Endometrium (tissue), 2 donors: ENCODE data around the gene EOLA1.
"Not testable (repeated sequence)": the region's sequence is repeated elsewhere in the genome, so short reads cannot be mapped to it uniquely, and the experiment has no call there.

Experiments
- FAIRE-seq: peaks from 2 replicates; lab custom pipeline; 2012; peaks lifted over from hg19 to GRCh38; lab: Jason Lieb, UNC
- donor health status: control.
- donor health status: control.

EOLA1 gene

DNA sequence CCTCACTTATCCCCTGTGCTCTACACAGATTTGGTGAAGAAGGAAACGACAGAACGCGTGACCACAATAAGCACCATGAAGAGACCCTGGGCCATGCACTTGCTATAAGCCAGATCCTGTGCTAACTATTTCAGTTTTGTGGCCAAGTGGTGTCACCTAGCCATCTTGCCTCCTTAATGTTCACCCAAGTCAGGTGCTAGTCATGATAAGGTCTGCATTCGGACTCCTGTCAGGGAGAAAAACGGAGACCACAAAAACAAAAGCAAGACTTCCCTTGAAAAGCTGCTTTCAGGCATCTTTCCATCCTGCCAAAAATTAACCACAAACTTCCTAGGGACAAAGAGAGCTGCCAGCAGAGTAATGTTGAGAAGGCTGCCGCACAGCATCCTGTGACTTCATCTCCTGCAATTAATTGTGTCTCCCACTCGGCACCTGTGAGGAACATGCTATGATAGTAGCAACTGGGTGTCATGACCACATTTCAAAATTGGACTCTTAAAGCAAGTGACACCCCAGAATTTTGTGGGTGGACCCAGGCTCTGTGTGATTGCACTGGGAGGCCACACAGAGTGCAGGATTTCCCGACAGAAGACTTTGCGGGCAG is 26.9 kb upstream of the EOLA1 start:
- no peak for FAIRE-seq

DNA sequence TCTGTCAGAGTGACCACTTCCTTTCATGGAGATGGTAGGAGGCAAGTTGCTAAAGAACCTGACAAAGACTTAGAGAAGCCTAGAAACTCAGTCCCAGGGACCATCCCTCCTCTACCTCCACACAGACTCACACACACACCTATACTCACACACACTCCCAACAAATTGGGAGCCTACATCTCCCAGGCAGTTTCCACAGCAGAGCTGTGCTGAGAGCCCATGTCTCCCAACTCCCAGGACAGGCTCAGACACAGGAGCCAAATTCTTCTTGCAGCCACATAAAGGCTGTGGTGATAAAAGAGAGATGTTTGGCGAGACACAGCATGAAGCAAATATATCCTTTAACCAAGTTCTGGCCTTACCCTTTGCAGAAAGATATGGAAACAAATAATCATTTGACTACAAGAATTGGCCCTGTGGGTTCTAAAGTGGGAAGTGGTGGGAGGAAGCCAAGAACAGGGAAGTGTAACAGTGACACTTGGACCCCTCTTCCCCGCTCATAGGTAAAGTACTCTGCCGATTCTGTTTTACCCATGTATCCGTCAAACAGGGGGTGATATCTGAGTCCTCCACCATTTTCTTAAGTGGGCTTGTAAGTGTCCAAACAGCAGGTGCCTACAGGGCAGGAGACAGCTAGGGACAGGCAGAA is 24.7 kb upstream of the EOLA1 start:
- no peak for FAIRE-seq

DNA sequence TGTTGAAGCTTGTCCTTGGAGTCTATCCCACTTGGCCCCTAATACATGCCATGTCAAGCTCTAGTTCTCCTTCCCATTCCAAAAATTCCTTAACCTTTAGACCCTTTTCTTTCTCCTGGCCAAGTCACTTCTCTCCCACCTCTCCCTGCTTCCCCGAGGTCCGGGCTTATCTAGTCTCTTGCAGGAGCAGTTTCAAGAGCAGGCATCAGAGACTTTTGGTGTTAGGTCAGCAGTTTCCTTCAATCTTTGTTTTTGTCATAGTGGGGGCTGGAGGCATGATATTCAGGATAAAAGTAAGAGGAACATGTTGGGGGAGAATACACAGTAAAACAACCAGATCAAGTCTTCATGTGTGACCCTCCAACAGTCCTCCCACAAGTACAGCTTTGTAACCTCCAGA is 24.2 kb upstream of the EOLA1 start:
- no peak for FAIRE-seq

DNA sequence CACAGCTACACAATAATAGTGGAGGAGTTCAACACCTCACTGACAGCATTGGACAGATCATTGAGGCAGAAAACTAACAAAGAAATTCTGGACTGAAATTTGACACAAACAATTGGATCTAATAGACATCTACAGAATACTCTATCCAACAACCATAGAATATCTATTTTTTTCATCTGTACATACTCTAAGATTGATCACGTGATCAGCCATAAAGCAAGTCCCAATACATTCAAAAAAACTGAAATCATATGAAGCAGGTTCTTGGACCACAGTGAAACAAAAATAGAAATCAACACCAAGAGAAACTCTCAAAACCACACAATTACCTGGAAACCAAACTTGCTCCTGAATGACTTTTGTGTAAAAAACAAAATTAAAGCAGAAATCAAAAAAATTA is 23.5 kb upstream of the EOLA1 start:
- no peak for FAIRE-seq

DNA sequence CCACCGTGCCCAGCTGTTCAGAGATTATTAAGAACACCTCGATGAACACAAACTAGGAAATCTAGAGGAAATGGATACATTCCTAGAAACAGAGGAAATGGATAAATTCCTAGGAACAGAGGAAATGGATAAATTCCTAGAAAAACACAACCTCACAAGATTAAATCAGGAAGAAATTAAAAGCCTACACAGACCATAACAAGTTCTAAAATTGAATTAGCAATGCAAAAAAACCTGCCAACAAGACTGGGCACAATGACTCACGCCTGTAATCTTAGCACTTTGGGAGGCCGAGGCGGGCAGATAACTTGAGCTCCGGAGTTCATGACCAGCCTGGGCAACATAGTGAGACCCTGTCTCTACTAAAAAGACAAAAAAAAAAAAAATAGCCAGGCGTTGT is 22.6 kb upstream of the EOLA1 start:
- no peak for FAIRE-seq

DNA sequence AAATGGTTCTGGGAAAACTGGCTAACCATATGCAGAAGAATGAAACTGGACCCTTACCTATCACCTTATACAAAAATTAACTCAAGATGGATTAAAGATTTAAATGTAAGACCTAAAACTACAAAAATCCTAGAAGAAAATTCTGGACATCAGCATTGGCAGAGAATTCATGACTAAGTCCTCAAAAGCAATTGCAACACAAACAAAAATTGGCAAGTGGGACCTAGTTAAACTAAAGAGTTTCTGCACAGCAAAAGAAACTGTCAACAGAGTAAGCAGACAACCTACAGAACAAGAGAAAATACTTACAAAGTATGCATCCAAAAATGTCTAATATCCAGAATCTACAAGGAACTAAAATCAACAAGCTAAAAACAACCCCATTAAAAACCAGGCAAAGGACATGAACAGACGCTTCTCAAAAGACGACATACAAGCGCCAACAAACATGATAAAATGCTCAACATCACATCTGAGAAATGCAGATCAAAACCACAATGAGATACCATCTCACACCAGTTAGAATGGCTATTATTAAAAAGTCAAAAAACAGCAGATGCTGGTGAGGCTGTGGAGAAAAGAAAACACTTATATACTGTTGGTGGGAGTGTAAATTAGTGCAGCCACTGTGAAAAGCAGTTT is 20.1 kb upstream of the EOLA1 start:
- FAIRE-seq, result not testable (repeated sequence)

DNA sequence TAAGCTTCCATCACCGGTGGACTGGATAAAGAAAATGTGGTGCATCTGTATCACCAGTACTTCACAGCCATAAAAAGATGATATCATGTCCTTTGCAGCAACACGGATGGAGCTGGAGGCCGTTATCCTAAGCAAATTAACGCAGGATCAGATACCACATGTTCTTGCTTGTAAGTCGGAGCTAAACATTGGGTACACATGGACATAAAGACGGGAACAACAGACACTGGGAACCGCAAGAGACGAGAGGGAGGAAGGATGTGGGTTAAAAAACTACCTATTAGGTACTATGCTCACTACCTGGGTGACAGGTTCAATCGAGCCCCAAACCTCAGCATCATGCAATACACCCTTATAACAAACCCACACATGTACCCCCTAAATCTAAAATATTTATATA is 19.4 kb upstream of the EOLA1 start:
- no peak for FAIRE-seq

DNA sequence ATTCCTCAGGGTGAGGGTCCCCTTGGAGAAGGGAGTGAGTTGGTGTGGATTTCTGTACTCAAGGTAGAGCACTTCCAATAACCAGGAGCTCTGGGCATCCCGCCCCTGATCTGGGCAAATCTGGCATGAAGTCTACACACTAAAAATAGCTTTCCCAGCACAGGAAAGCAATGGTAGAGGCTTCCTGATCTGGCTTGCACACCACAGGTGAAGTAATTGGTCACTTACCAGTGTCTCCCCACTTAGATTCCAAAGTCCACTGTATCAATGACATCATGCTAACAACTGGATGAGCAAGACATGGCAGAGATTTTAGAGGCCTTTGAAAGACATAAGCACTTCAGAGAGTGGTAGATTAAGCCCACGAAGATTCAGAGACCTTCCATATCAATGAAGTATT is 17.9 kb upstream of the EOLA1 start:
- no peak for FAIRE-seq

DNA sequence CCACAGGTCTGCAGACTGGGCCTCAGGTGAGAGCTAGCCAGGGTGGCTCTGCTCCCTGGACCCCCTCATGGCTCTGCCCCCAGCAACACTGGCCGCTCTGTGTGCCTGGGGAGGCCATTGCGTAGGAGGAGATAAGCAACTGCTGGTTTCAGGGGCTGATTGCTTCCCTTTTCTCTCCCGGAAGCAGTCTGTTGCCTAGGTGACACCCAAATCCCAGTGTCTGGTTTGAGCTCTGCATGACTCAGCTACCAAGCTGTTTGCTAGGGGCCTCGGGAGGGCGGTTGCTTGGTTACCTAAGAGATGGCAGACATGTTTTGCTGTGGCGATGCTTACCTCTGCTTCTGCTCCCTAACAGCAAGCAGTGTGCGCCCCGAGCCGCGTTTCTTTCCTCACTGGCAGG is 15.4 kb upstream of the EOLA1 start:
- not testable (repeated sequence) for FAIRE-seq

DNA sequence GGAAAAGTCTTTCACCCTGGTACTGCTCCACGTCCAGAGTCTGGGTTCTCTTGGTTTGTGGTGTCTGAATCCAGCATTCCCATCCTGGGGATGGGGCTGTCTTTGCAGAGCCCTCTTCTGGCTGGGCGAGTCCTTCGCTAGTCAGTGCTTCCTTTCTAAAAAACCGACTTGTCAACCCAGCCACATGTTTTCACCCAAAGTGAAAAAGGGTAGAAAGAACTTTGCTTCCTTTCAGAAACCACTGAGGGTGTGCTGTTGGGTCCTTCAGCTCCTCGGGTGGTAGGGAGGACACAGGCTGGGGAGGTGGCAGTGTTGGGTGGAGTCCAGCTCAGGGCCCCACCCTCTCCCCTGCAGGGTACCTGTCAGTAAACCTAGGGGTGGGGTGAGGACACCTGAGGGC is 14.9 kb upstream of the EOLA1 start:
- not testable (repeated sequence) for FAIRE-seq

DNA sequence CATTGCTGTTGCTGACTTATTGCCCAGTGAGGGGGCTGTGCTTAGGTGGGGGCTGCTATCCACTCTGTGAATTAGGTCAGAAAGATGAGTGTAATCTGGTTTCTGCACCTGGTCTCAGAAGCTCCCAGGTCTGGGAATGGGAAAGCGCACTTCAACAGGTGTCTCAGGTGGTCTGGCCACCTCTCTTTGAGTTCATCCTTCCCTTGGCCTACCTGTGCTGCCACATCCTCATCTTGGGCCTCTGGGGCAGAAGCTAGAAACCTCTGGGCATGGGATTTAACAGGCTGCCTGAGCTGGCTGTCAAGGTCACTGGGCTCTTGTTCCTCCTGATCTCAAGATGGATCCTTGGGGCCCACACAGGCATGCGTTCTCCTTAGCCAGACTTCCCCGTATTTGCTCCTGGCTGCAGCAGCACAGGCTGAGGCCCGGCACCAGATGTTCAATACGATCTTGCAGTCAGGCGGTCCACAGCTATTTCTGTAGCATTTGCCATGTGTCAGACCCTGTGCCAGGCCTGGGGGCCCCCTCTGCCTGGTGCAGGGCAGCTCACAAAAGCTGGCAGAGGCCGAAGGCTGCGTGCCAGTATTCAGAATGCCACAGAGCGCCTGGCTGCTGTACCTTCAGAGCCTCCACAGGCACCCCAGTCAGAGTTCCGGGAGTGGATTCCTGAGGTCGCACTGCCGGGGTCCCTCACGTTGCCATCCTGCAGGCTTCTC is 14.3 kb upstream of the EOLA1 start:
- not testable (repeated sequence) for FAIRE-seq

DNA sequence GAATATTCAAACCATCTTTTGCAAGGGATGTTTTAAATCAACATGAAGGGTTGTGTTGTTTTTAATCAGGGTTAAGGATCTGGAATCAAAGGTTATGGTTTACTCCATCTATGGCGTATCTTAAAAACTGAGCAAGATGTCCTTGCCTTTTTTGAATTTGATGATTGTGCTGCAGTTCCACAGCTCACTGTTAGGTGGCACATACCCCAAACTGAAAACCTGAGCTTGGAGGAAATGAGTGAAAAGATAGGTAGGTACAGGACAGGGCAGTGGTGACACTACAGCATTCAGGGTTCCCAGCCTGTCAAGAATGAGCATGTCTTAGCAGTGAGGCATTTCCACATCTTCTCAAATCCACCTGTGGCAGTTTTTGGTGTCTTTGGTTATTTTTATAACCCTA is 13.1 kb upstream of the EOLA1 start:
- FAIRE-seq, result no peak

DNA sequence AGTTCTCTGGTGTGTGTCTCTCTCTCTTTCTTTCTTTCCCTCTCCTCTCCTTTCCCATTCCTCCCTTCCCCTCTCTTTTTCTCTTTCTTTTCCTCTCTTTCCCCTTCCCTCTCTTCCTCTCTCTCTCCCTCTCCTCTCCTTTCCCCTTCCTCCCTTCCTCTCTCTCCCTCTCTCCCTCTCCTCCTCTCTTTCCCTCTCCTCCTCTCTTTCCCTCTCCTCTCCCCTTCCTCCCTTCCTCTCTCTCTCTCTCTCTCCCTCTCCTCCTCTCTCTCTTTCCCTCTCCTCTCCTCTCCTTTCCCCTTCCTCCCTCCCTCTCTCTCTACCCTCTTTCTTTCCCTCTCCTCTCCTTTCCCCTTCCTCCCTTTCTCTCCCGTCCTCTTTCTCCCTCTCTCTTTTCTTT is 12.4 kb upstream of the EOLA1 start:
- no peak for FAIRE-seq

DNA sequence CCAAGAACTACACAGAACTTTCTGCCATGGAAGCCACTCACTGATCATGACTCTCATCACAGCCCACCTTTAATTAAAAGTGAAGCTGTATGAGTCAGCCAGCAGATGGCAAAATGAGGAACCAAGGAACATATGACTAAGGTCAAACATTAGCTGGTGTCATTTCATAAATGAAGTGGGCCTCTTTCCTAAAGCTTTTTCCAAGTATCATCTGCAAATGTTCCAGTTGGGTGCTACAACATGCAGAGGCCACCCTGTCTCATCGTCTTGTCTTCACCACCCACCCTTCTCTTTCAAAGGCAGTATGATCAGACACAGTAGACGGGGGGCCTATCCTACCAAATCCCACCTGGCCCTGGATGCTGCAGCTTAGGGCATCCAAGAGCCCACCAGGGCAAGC is 9.2 kb upstream of the EOLA1 start:
- no peak for FAIRE-seq

DNA sequence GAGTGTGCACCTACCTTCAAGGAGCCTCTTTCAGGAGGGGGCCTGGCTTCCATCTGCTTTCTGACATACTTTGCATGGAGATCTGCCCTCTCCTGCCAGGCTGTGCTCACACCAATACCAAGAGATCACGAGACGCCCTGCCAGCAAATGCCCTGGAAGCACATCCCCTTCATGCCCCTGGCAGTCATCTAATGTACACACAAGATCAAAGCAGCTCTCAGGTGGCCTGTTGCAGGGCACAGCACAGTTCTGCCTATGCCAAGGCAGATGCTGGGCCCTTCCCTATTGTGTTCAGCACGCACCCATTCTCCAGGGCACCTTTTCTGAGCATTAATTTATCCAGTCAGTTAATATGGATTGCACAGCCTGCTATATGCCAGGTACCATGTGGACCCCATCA is 7.9 kb upstream of the EOLA1 start:
- not testable (repeated sequence) for FAIRE-seq

DNA sequence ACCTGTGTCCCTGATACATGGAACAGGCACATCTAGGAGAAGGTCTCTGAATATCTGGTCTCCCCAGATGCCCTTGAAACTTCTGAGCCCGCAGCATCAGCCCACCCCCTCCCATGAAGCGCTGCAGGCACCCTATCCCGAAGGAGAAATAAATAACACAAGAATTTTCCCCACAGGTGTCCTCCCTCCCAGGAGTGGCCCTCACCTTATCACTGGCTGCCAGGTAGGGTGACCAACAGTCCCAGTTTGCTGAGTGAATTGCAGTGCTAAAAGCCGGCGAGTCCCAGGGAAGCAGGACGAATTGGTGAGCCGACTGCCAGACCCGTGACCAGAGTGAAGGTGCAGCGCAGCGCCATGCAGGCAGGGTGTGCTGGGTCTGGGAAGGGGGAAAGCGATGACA is 6.8 kb upstream of the EOLA1 start:
- not testable (repeated sequence) for FAIRE-seq

DNA sequence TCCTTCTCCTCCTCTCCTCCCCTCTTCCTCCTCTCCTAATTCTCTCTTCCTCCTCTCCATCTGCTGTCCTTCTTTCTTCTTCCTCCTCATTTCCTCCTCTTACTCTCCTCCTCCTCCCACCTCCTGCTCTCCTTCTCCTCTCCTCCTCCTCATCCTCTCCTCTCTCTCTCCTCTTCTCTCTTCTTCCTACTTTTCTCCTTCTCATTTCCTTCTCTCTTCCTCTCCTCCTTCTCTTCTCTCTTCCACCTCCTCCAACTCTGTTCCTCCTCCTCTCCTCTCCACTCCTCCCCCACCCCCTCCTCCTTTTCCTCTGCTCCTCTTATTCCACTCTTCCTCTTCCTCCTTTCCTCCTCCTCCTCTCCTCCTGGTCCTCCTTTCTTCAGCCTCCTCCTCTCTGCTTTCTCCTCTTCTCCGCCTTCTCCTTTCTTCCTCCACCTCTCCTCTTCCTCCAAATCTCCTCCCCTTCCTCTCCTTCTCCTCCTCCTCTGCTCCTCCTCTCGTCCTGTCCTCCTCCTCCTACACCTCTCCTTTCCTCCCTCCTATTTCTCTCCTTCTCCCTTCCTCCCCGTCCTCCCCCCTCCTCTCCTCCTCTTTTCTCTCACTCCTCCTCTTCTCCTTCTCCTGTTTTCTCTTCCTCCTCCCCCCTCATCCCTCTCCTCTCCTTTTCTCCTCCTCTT is 5.7 kb upstream of the EOLA1 start:
- FAIRE-seq, result not testable (repeated sequence)

DNA sequence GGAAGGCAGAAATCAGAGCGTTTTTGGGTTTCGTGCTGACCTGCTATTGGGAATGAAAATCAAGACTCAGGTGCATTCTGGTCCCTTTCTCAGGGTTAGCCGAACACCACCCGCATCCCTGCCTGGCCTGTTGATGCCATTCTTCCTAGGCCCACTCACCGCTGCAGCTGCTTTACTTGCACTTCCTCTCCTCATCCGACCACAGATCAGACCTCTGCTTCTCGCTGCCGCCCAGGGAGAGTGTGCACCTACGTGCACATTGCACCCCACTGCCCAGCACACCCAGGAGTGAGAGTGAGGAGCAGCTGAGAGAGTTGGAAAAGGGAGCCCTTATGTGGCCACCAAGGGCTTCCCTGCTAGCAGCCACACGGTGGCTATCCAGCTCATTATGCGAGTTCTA is 3.3 kb upstream of the EOLA1 start:
- FAIRE-seq, result not testable (repeated sequence)

DNA sequence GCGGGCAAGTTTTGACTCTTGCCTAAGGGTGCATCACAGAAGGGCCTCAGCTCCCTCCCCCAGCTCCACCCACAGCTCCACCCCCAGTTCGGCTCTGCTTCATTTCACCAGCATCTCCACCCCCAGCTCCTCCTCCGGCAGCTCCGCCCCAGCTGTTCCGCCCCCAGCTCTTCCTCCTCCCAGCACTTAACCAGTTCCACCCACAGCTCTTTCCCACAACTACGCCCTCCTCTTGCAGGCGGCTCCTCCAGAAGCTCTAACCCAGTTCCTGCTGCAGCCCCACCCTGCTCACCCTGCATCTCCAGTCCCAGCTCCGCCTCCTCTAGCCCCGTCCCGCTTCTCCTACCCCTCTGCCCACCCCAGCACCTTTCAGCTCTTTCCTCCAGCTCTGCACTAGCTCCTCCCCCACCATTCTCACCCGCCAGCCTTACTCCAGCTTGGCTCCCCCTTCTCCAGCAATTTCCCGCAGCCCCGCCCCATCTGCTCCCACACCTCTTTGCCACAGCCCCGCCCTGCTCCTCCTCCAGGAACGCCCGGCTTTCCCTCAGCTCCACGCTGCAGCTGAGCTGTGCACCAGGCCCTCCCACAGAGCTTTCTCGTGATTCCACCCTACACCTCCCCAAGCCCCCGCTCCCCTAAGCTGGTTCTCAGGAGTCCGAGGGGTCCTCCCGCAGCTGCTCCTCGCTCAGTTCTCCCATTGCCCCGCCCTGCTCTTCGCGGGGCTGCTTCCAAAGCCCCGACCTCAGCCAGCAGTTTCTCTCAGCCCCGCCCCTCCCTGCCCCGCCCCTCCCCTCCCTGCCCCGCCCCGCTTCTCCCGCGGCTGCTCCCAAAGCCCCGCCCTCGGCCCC is 1.3 kb upstream of the EOLA1 start:
- no peak for FAIRE-seq

DNA sequence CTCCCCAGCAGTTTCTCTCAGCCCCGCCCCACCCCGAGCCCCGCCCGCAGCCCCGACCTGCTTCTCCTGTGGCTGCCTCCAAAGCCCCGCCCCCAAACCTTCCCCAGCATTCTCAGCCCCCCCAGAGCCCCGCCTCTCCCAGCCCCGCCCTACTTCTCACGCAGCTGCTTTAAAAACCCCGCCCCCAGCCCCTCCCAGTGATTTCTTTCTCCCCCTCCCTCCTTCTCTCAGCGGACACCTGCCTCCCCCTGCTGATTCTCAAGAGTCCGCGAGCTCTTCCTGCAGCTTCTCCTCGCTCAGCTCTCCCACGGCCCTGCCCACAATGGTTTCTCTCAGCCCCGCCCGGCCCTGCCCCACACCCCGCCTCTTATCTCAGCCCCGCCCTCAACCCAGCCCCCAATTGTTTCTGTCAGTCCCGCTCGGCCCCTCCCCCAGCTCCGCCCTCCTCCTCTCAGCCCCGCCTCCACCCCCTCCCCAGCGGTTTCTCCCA is 636 bp upstream of the EOLA1 start:
- no peak for FAIRE-seq

DNA sequence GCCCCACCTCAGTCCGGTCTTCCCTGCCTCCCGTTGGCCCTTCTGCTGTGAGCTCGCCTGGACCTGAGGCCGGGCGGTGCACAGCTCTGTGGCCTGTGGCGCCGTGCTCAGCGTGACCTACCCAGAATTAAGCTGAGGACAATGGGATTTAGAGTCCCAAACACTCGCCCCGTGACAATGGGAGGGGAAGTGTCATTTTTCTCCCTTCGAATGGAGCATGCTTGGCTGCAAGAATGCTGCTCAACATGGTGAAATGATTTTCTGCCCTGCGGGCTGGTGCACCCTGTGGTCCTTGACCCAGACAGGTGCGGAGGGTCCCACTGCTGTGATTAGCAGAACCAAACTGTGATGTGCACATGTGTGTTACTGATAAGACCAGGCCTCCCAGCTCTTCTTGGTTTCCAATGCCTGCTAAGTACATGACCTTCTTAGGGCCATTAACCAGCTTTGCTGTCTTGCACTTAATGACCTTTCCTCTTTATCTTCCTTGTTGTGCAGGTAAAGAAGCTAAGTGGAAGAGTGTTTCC is 772 bp downstream of the EOLA1 start:
- FAIRE-seq, result no peak
